GM23248 (cell line): Measurements from ENCODE around the gene SNTG2.

Source experiments
- EZH2 ChIP-seq: fragments of 200-600 bp; sonication (generic); IDR thresholded peaks from 2 replicates; pipeline ENCODE4 v1.6.1; 2018; ENCODE audit warnings: antibody characterized with exemption, mild to moderate bottlenecking; ENCODE audit not compliant: insufficient read depth, poor library complexity, severe bottlenecking
- EZH2phosphoT487 ChIP-seq: fragments of 200-600 bp; sonication (generic); IDR thresholded peaks from 2 replicates; pipeline ENCODE4 v1.6.1; 2018; ENCODE audit warnings: antibody characterized with exemption, moderate library complexity, mild to moderate bottlenecking, low read depth; ENCODE audit not compliant: insufficient read depth

DNA sequence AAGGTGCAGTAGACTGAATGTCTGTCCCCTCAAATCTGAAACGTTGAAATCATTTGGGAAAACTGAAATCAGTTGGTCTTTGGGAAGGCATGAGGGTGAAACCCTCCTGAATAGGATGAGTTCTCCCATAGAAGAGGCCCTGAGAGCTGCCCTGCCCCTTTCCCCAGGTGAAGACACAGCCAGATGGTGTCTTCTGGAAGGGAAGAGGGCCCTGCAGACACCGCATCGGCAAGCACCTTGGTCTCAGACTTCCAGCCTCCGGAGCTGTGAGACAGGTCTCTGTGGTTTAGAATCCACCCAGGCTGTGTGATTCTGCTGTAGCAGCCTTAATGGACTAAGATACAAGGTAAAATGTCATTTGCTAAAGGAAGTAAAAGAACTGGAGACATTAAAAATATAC lies 42.1 kb upstream of the SNTG2 start:
- TF ChIP-seq EZH2 (no peak), EZH2phosphoT487 (no peak)
